Measurements from ENCODE around the gene GALNT12. TPM values are rescaled to one million over a fixed set of nuclear protein-coding genes. Genes with fewer than 3 reads are reported as not detected.

GALNT12 gene
- total RNA-seq, 1 experiment from 2014 or later = 31.2 TPM

DNA sequence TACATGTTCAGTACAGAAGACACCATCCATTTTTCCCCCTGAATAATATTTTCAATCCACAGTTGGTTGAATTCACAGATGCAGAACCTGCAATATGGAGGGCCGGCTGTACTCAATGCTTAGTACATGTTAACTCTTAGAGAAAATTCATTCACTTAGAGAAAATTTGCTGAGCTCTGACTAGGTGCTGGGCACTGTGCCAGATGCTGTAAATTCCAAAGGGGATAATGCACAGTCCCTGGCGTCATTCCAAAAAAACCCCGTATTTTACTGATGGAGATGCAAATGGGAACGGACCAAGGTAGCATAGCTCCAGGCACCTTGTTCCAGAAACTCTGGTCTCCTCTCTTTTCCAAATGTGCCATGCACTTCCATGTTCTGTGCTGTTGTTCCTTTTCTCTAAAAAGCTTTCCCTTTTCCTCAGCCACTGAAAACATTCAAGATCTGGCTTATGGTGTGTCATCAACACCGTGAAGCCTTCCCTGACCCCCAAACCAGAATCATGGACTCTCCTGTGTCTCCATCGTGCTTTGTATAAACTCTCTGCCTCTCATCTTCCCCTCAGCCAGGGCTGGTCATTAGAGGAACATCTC is 80.5 kb downstream of the GALNT12 start:
- DNase-seq (ENCODE audit: low read depth, low spot score) = no peak
- CTCF ChIA-PET = no interaction called here
- Histone ChIP-seq H3K79me2 (ENCODE audit: insufficient read depth, low read length) (no peaks in the 10 kb centered on the region), H3K4me1 (ENCODE audit: control insufficient read depth in 1 of 2, insufficient read depth in 2 of 2, low read length in 2 of 2) (peaks cover 0 to 4% of the 10 kb centered on the region in 2 experiments; a peak in 1 of 4 replicates), H3K9me3 (ENCODE audit: control insufficient read depth in 1 of 2, insufficient read depth in 1 of 2, low read depth in 1 of 2, low read length in 2 of 2) (no peaks in the 10 kb centered on the region), H3K9me2 (ENCODE audit: insufficient read depth) (no peaks in the 10 kb centered on the region), H3K27me3 (ENCODE audit: insufficient read depth, low read length) (0 out of 2 replicates have a peak, but pooled peaks cover 4% of the 10 kb centered on the region), H3K4me3 (replicated peaks in 1 of 2; ENCODE audit: low read depth in 1 of 2, low read length in 2 of 2) (no peak overlapping the region), H3K4me2 (ENCODE audit: low read length) (no peak overlapping the region), H2AFZ (ENCODE audit: low read depth, low read length, poor library complexity, severe bottlenecking) (no peak overlapping the region), H4K20me1 (ENCODE audit: insufficient read depth) (no peaks in the 10 kb centered on the region), H3K27ac (ENCODE audit: low read depth, low read length) (no peak overlapping the region), H3K9ac (ENCODE audit: low read length) (no peak overlapping the region), H3K36me3 (ENCODE audit: control insufficient read depth in 1 of 2, insufficient read depth in 2 of 2, low read length in 2 of 2) (no peaks in the 10 kb centered on the region)
- POLR2A ChIA-PET = no interaction called here
- ATAC-seq = no peak
- no peak for TF ChIP-seq SP1 (IDR thresholded peaks at IDR 0.05; ENCODE audit: low read depth)
- TF ChIP-seq, protein P1, sequence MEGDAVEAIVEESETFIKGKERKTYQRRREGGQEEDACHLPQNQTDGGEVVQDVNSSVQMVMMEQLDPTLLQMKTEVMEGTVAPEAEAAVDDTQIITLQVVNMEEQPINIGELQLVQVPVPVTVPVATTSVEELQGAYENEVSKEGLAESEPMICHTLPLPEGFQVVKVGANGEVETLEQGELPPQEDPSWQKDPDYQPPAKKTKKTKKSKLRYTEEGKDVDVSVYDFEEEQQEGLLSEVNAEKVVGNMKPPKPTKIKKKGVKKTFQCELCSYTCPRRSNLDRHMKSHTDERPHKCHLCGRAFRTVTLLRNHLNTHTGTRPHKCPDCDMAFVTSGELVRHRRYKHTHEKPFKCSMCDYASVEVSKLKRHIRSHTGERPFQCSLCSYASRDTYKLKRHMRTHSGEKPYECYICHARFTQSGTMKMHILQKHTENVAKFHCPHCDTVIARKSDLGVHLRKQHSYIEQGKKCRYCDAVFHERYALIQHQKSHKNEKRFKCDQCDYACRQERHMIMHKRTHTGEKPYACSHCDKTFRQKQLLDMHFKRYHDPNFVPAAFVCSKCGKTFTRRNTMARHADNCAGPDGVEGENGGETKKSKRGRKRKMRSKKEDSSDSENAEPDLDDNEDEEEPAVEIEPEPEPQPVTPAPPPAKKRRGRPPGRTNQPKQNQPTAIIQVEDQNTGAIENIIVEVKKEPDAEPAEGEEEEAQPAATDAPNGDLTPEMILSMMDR (IDR thresholded peaks at IDR 0.05 in 2 of 3, conservative IDR thresholded peaks at IDR 0.05 in 1 of 3; ENCODE audit: borderline replicate concordance in 1 of 3, insufficient read depth in 1 of 3, low read depth in 2 of 3, low read length in 2 of 3) = no peak
- TF ChIP-seq, protein P2, sequence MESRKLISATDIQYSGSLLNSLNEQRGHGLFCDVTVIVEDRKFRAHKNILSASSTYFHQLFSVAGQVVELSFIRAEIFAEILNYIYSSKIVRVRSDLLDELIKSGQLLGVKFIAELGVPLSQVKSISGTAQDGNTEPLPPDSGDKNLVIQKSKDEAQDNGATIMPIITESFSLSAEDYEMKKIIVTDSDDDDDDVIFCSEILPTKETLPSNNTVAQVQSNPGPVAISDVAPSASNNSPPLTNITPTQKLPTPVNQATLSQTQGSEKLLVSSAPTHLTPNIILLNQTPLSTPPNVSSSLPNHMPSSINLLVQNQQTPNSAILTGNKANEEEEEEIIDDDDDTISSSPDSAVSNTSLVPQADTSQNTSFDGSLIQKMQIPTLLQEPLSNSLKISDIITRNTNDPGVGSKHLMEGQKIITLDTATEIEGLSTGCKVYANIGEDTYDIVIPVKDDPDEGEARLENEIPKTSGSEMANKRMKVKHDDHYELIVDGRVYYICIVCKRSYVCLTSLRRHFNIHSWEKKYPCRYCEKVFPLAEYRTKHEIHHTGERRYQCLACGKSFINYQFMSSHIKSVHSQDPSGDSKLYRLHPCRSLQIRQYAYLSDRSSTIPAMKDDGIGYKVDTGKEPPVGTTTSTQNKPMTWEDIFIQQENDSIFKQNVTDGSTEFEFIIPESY (IDR thresholded peaks at IDR 0.05; ENCODE audit: extremely low read depth, insufficient replicate concordance, low read length) = no peak
- TF ChIP-seq, protein P3, sequence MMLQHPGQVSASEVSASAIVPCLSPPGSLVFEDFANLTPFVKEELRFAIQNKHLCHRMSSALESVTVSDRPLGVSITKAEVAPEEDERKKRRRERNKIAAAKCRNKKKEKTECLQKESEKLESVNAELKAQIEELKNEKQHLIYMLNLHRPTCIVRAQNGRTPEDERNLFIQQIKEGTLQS (IDR thresholded peaks at IDR 0.05) = no peak
- no peak for TF ChIP-seq ZFX (IDR thresholded peaks at IDR 0.05)
- TF ChIP-seq JUND (IDR thresholded peaks at IDR 0.05) = no peak
- TF ChIP-seq CBX3 (IDR thresholded peaks at IDR 0.05; ENCODE audit: low read depth) = no peak
- TF ChIP-seq EZH2 (IDR thresholded peaks at IDR 0.05) = no peak
- TF ChIP-seq POLR2AphosphoS5 (IDR thresholded peaks at IDR 0.05; ENCODE audit: low read depth, low read length) = no peak
- TF ChIP-seq EZH2phosphoT487 (IDR thresholded peaks at IDR 0.05; ENCODE audit: borderline replicate concordance) = no peak
- no peak for TF ChIP-seq ELF1 (IDR thresholded peaks at IDR 0.05; ENCODE audit: borderline replicate concordance, low read depth)
- TF ChIP-seq POLR2A (IDR thresholded peaks at IDR 0.05; ENCODE audit: borderline replicate concordance, extremely low read depth, insufficient read depth, insufficient read length) = no peak
- TF ChIP-seq, protein P4, sequence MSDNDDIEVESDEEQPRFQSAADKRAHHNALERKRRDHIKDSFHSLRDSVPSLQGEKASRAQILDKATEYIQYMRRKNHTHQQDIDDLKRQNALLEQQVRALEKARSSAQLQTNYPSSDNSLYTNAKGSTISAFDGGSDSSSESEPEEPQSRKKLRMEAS (IDR thresholded peaks at IDR 0.05) = no peak
- no peak for TF ChIP-seq FOSL1 (IDR thresholded peaks at IDR 0.05; ENCODE audit: low read depth)
- TF ChIP-seq SRF (IDR thresholded peaks at IDR 0.05; ENCODE audit: low read depth) = no peak
- RAD21 ChIA-PET (ENCODE audit: low non-redundant PET in 1 of 2, low total read pairs in 2 of 2, uncharacterized antibody in 2 of 2, unreplicated experiment in 2 of 2) = no interaction called here
- BruUV-seq (replicated peaks) = no TSS peak
- intact Hi-C loops (cut with micrococcal nuclease) = no loop called here
